Trophoblast cell (in vitro differentiated cells and primary cell): ENCODE results near the gene SLC22A14.
"Not testable (repeated sequence)": the region's sequence is repeated elsewhere in the genome, so short reads cannot be mapped to it uniquely, and the experiment has no call there.

Source experiments
- DNase-seq, 2 donors: peaks; one replicate each; pipeline ENCODE4 v3.0.0-alpha.2; 2016
- H2AFZ ChIP-seq: 2 replicates; pipeline ENCODE4 v1.6.1; 2013; ENCODE audit warnings: low read length, moderate library complexity, mild to moderate bottlenecking; ENCODE audit not compliant: insufficient read depth, poor library complexity
- H2AK5ac ChIP-seq: 2 replicates; pipeline ENCODE4 v1.6.1; 2013; ENCODE audit warnings: mild to moderate bottlenecking, low read length
- H2BK120ac ChIP-seq: 2 replicates; pipeline ENCODE4 v1.6.1; 2013; ENCODE audit warnings: low read length, mild to moderate bottlenecking, moderate library complexity; ENCODE audit not compliant: insufficient read depth, poor library complexity
- H2BK12ac ChIP-seq: 2 replicates; pipeline ENCODE4 v1.6.1; 2013; ENCODE audit warnings: mild to moderate bottlenecking, low read length, moderate library complexity
- H2BK5ac ChIP-seq: 2 replicates; pipeline ENCODE4 v1.6.1; 2013; ENCODE audit warnings: low read length, low read depth, moderate library complexity, mild to moderate bottlenecking; ENCODE audit not compliant: poor library complexity
- H3K14ac ChIP-seq: 2 replicates; pipeline ENCODE4 v1.6.1; 2013; ENCODE audit warnings: mild to moderate bottlenecking, low read length
- H3K18ac ChIP-seq: 2 replicates; pipeline ENCODE4 v1.6.1; 2013; ENCODE audit warnings: mild to moderate bottlenecking, low read length
- H3K23ac ChIP-seq: 2 replicates; pipeline ENCODE4 v1.6.1; 2013; ENCODE audit warnings: low read length
- H3K27ac ChIP-seq: 2 replicates; pipeline ENCODE4 v1.5.1; 2013; ENCODE audit warnings: low read depth, mild to moderate bottlenecking, inconsistent platforms, low read length, moderate library complexity
- H3K27me3 ChIP-seq: 2 replicates; pipeline ENCODE4 v1.6.1; 2013; ENCODE audit warnings: inconsistent platforms, mild to moderate bottlenecking, low read length, moderate library complexity; ENCODE audit not compliant: insufficient read depth
- H3K36me3 ChIP-seq, 2 experiments: 1 replicate in 1 of 2; 2 replicates in 1 of 2; pipeline ENCODE4 v1.6.1; 2013; ENCODE audit warnings: low read length in 2 of 2, mild to moderate bottlenecking in 2 of 2, moderate library complexity in 1 of 2; ENCODE audit not compliant: insufficient read depth in 2 of 2, control insufficient read depth in 1 of 2
- H3K4ac ChIP-seq: 2 replicates; pipeline ENCODE4 v1.6.1; 2013; ENCODE audit warnings: low read depth, mild to moderate bottlenecking, low read length, moderate library complexity
- H3K4me1 ChIP-seq, 2 experiments: 1 replicate in 1 of 2; 2 replicates in 1 of 2; pipeline ENCODE4 v1.6.1; 2013; ENCODE audit warnings: low read length in 2 of 2, mild to moderate bottlenecking in 2 of 2, moderate library complexity in 1 of 2; ENCODE audit not compliant: insufficient read depth in 2 of 2, control insufficient read depth in 1 of 2
- H3K4me2 ChIP-seq: 2 replicates; pipeline ENCODE4 v1.6.1; 2013; ENCODE audit warnings: inconsistent platforms, mild to moderate bottlenecking, low read length, moderate library complexity
- H3K4me3 ChIP-seq: 2 replicates; pipeline ENCODE4 v1.5.1; 2013; ENCODE audit warnings: mild to moderate bottlenecking, low read depth, low read length, inconsistent platforms
- H3K79me1 ChIP-seq: one replicate; pipeline ENCODE4 v1.6.1; 2013; ENCODE audit warnings: low read length
- H3K79me2 ChIP-seq: 2 replicates; pipeline ENCODE4 v1.6.1; 2013; ENCODE audit warnings: low read length, mild to moderate bottlenecking; ENCODE audit not compliant: control insufficient read depth, insufficient read depth, poor library complexity
- H3K9ac ChIP-seq: 2 replicates; pipeline ENCODE4 v1.6.1; 2013; ENCODE audit warnings: mild to moderate bottlenecking, low read length
- H3K9me3 ChIP-seq: 2 replicates; pipeline ENCODE4 v1.6.1; 2013; ENCODE audit warnings: low read depth, mild to moderate bottlenecking, control low read depth, inconsistent platforms, low read length; ENCODE audit not compliant: insufficient read depth
- H4K12ac ChIP-seq: 2 replicates; pipeline ENCODE4 v1.6.1; 2013; ENCODE audit warnings: low read depth, mild to moderate bottlenecking, low read length, moderate library complexity
- H4K8ac ChIP-seq: 2 replicates; pipeline ENCODE4 v1.6.1; 2013; ENCODE audit warnings: low read depth, mild to moderate bottlenecking, low read length, moderate library complexity
- H4K91ac ChIP-seq: one replicate; pipeline ENCODE4 v1.6.1; 2013; ENCODE audit warnings: low read depth, mild to moderate bottlenecking, low read length, moderate library complexity
- WGBS: extraction: QIAGEN DNeasy Blood & Tissue Kit; methylation state at CpG from one replicate; pipeline ENCODE4 v1.1.7; 2013; ENCODE audit warnings: missing lambda C conversion rate; ENCODE audit not compliant: insufficient read length, insufficient coverage; ENCODE audit errors: extremely low coverage; 5-methylcytosine and 5-hydroxymethylcytosine counted together

SLC22A14 gene

GRCh38 chr3:38283810-38284755 lies 2.0 kb downstream of the SLC22A14 start:
- Histone ChIP-seq H4K12ac (no peak overlapping the region), H3K79me1 (no peaks in the 10 kb centered on the region), H2BK5ac (no peak overlapping the region), H3K27me3 (no peaks in the 10 kb centered on the region), H3K27ac (no peak overlapping the region), H3K79me2 (no peaks in the 10 kb centered on the region), H3K23ac (no peak overlapping the region), H3K9me3 (no peaks in the 10 kb centered on the region), H3K4ac (no peak overlapping the region), H3K4me1 (no peaks in the 10 kb centered on the region), H2BK12ac (no peak overlapping the region), H3K36me3 (no peaks in the 10 kb centered on the region), H3K18ac (no peak overlapping the region), H4K8ac (no peak overlapping the region), H2BK120ac (no peak overlapping the region), H4K91ac (no peak overlapping the region), H3K14ac (no peak overlapping the region), H2AFZ (no peak overlapping the region), H3K4me3 (no peak overlapping the region), H3K9ac (no peak overlapping the region), H3K4me2 (no peak overlapping the region), H2AK5ac (no peak overlapping the region)
- no CpG with 5 or more reads among the region's 16 CpGs for WGBS
- DNase-seq, result no peak

DNA sequence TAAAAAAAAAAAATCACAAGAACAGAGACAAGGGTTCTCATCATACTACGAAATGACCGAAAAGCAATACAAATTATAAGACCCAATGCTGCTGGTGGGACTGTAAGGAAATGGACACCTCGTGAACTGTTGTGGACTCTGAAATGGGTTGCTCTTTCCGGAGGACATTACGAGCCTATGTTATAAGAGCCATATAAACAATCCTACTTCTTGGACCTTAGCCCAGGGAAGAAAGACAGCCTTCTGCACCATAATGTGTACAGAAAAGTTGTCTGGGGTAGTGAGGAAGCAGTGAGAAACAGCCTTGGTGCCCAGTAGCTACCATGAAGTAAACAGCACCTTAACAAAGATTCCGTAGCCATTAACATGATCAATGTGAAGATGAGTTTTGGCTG lies 2.7 kb downstream of the SLC22A14 start:
- Histone ChIP-seq H2AFZ (no peak overlapping the region), H3K23ac (no peak overlapping the region), H3K9ac (no peak overlapping the region), H2BK120ac (no peak overlapping the region), H3K14ac (no peak overlapping the region), H3K4me1 (no peaks in the 10 kb centered on the region), H4K91ac (no peak overlapping the region), H3K9me3 (no peaks in the 10 kb centered on the region), H3K4ac (no peak overlapping the region), H3K27me3 (no peaks in the 10 kb centered on the region), H2AK5ac (no peak overlapping the region), H4K12ac (no peak overlapping the region), H4K8ac (no peak overlapping the region), H3K79me1 (no peaks in the 10 kb centered on the region), H3K36me3 (no peaks in the 10 kb centered on the region), H2BK5ac (no peak overlapping the region), H3K18ac (no peak overlapping the region), H3K4me2 (no peak overlapping the region), H3K4me3 (no peak overlapping the region), H2BK12ac (no peak overlapping the region), H3K27ac (no peak overlapping the region), H3K79me2 (no peaks in the 10 kb centered on the region)
- no peak for DNase-seq
- WGBS, result no CpG with 5 or more reads among the region's 6 CpGs

- H3K23ac ChIP-seq, DNase-seq, H4K91ac ChIP-seq, H3K4me3 ChIP-seq, H3K4me1 ChIP-seq, H3K27ac ChIP-seq, H3K4ac ChIP-seq, H2BK5ac ChIP-seq, H3K4me2 ChIP-seq, H4K12ac ChIP-seq, H3K9ac ChIP-seq, H3K14ac ChIP-seq, H2AK5ac ChIP-seq, H3K18ac ChIP-seq, H2AFZ ChIP-seq, H3K79me2 ChIP-seq, H3K79me1 ChIP-seq, H2BK120ac ChIP-seq, H4K8ac ChIP-seq, H3K9me3 ChIP-seq, H3K27me3 ChIP-seq, H3K36me3 ChIP-seq, H2BK12ac ChIP-seq: not testable (repeated sequence)
- WGBS, result no CpG with 5 or more reads among the region's 16 CpGs
Observed at GRCh38 chr3:38289286-38290217, 7.5 kb downstream of the SLC22A14 start.

- not testable (repeated sequence) for H2BK12ac ChIP-seq, H3K4ac ChIP-seq, H3K4me3 ChIP-seq, H4K12ac ChIP-seq, H3K4me1 ChIP-seq, H3K36me3 ChIP-seq, H3K18ac ChIP-seq, H2BK5ac ChIP-seq, H3K9ac ChIP-seq, H3K14ac ChIP-seq, H3K27me3 ChIP-seq, H4K8ac ChIP-seq, DNase-seq, H3K9me3 ChIP-seq, H3K79me1 ChIP-seq, H4K91ac ChIP-seq, H3K23ac ChIP-seq, H2AK5ac ChIP-seq, H3K4me2 ChIP-seq, H3K79me2 ChIP-seq, H2BK120ac ChIP-seq, H3K27ac ChIP-seq, H2AFZ ChIP-seq
- WGBS, result no CpG with 5 or more reads among the region's 4 CpGs
Observed at GRCh38 chr3:38297053-38297452, 15.0 kb downstream of the SLC22A14 start.
